H9 (cell line): Measurements from ENCODE around the gene TCAF1. TPM values are rescaled to one million over a fixed set of nuclear protein-coding genes. Genes with fewer than 3 reads are reported as not detected.

Experiments
- DNase-seq: peaks from one replicate; pipeline ENCODE4 v3.0.0-alpha.2; 2017
- H2AFZ ChIP-seq: one replicate; pipeline ENCODE4 v1.6.1; 2013; ENCODE audit warnings: mild to moderate bottlenecking, low read length, control low read depth, moderate library complexity
- H2AK5ac ChIP-seq: 2 replicates; pipeline ENCODE4 v1.6.1; 2013; ENCODE audit warnings: low read length, control low read depth, mixed read lengths; ENCODE audit not compliant: insufficient read length
- H2BK120ac ChIP-seq: one replicate; pipeline ENCODE4 v1.6.1; 2013; ENCODE audit warnings: low read depth, mild to moderate bottlenecking, low read length, control low read depth, inconsistent platforms; ENCODE audit not compliant: poor library complexity, severe bottlenecking
- H2BK12ac ChIP-seq: 2 replicates; pipeline ENCODE4 v1.6.1; 2013; ENCODE audit warnings: low read length, control low read depth, mixed read lengths, low read depth; ENCODE audit not compliant: insufficient read length
- H2BK15ac ChIP-seq: 2 replicates; pipeline ENCODE4 v1.6.1; 2013; ENCODE audit warnings: low read depth, low read length, control low read depth
- H2BK20ac ChIP-seq: one replicate; pipeline ENCODE4 v1.6.1; 2013; ENCODE audit warnings: low read depth, mild to moderate bottlenecking, low read length, control low read depth, inconsistent platforms; ENCODE audit not compliant: poor library complexity, severe bottlenecking
- H2BK5ac ChIP-seq: 2 replicates; pipeline ENCODE4 v1.6.1; 2013; ENCODE audit warnings: low read length, control low read depth, mixed read lengths; ENCODE audit not compliant: insufficient read length
- H3K14ac ChIP-seq: 2 replicates; pipeline ENCODE4 v1.6.1; 2013; ENCODE audit warnings: low read length, control low read depth; ENCODE audit not compliant: insufficient read depth
- H3K18ac ChIP-seq: 2 replicates; pipeline ENCODE4 v1.6.1; 2013; ENCODE audit warnings: low read depth, mild to moderate bottlenecking, mixed read lengths, low read length, control low read depth; ENCODE audit not compliant: insufficient read length
- H3K23ac ChIP-seq: 2 replicates; pipeline ENCODE4 v1.6.1; 2013; ENCODE audit warnings: low read length, control low read depth, mixed read lengths, low read depth; ENCODE audit not compliant: insufficient read length
- H3K23me2 ChIP-seq: 2 replicates; pipeline ENCODE4 v1.6.1; 2013; ENCODE audit warnings: low read depth, mild to moderate bottlenecking, mixed read lengths, low read length, control low read depth; ENCODE audit not compliant: insufficient read length, poor library complexity, severe bottlenecking
- H3K27ac ChIP-seq: 2 replicates; pipeline ENCODE4 v1.5.1; 2013; ENCODE audit warnings: low read length, control low read depth, mixed read lengths, low read depth; ENCODE audit not compliant: insufficient read length
- H3K27me3 ChIP-seq: 2 replicates; pipeline ENCODE4 v1.6.1; 2013; ENCODE audit warnings: low read length, control low read depth, inconsistent platforms; ENCODE audit not compliant: insufficient read depth
- H3K4ac ChIP-seq: 2 replicates; pipeline ENCODE4 v1.6.1; 2013; ENCODE audit warnings: low read depth, mild to moderate bottlenecking, control low read depth, inconsistent platforms, low read length, moderate library complexity
- H3K4me1 ChIP-seq: 2 replicates; pipeline ENCODE4 v1.6.1; 2013; ENCODE audit warnings: low read length, control low read depth, inconsistent platforms; ENCODE audit not compliant: insufficient read depth
- H3K4me2 ChIP-seq: 2 replicates; pipeline ENCODE4 v1.6.1; 2013; ENCODE audit warnings: low read length, control low read depth, mixed read lengths; ENCODE audit not compliant: insufficient read length, insufficient read depth
- H3K56ac ChIP-seq: 2 replicates; pipeline ENCODE4 v1.6.1; 2013; ENCODE audit warnings: low read depth, mild to moderate bottlenecking, mixed read lengths, low read length, control low read depth; ENCODE audit not compliant: insufficient read length
- H3K79me1 ChIP-seq: 2 replicates; pipeline ENCODE4 v1.6.1; 2013; ENCODE audit warnings: low read depth, mild to moderate bottlenecking, moderate library complexity, low read length, control low read depth, inconsistent platforms; ENCODE audit not compliant: insufficient read depth, poor library complexity, severe bottlenecking
- H3K79me2 ChIP-seq: 2 replicates; pipeline ENCODE4 v1.6.1; 2013; ENCODE audit warnings: low read length, control low read depth, inconsistent platforms; ENCODE audit not compliant: insufficient read depth
- H3K9ac ChIP-seq: 2 replicates; pipeline ENCODE4 v1.6.1; 2013; ENCODE audit warnings: low read length, control low read depth, mixed read lengths; ENCODE audit not compliant: insufficient read length; ENCODE audit errors: extremely low read depth
- H3K9me3 ChIP-seq: one replicate; pipeline ENCODE4 v1.6.1; 2013; ENCODE audit warnings: low read depth, low read length, inconsistent platforms; ENCODE audit not compliant: control insufficient read depth
- H3T11ph ChIP-seq: one replicate; pipeline ENCODE4 v1.6.1; 2013; ENCODE audit warnings: mild to moderate bottlenecking, low read length, control low read depth, inconsistent platforms
- H4K20me1 ChIP-seq: one replicate; pipeline ENCODE4 v1.6.1; 2013; ENCODE audit not compliant: control insufficient read depth, insufficient read length, insufficient read depth
- H4K5ac ChIP-seq: 2 replicates; pipeline ENCODE4 v1.6.1; 2013; ENCODE audit warnings: low read depth, mild to moderate bottlenecking, mixed read lengths, low read length, control low read depth; ENCODE audit not compliant: insufficient read length
- H4K8ac ChIP-seq: replicated peaks from 2 replicates; pipeline ENCODE4 v1.6.1; 2013; ENCODE audit warnings: low read length, control low read depth, mixed read lengths, low read depth; ENCODE audit not compliant: insufficient read length
- H4K91ac ChIP-seq: 2 replicates; pipeline ENCODE4 v1.6.1; 2013; ENCODE audit warnings: low read depth, mild to moderate bottlenecking, moderate library complexity, mixed read lengths, low read length, control low read depth; ENCODE audit not compliant: insufficient read length
- H3K27ac Mint-ChIP-seq, 3 experiments: 2 replicates in 2 of 3; 3 replicates in 1 of 3; pipeline ENCODE4 v1.8.0; 2020 to 2021; ENCODE audit warnings: mixed read lengths in 3 of 3, mild to moderate bottlenecking in 1 of 3, moderate library complexity in 1 of 3
- H3K27me3 Mint-ChIP-seq: 2 replicates; pipeline ENCODE4 v1.8.0; 2021; ENCODE audit warnings: low read depth, mild to moderate bottlenecking, moderate library complexity, mixed read lengths
- H3K36me3 Mint-ChIP-seq, 3 experiments: 2 replicates in 2 of 3; 3 replicates in 1 of 3; pipeline ENCODE4 v1.8.0; 2020 to 2021; ENCODE audit warnings: low read depth in 3 of 3, mixed read lengths in 3 of 3; ENCODE audit not compliant: insufficient read depth in 1 of 3
- H3K4me1 Mint-ChIP-seq, 2 experiments: 2 replicates each; pipeline ENCODE4 v1.8.0; 2020; ENCODE audit warnings: mixed read lengths in 2 of 2
- H3K4me3 Mint-ChIP-seq, 2 experiments: 2 replicates in 1 of 2; 3 replicates in 1 of 2; pipeline ENCODE4 v1.8.0; 2020 to 2021; ENCODE audit warnings: mild to moderate bottlenecking in 2 of 2, mixed read lengths in 2 of 2, moderate library complexity in 1 of 2
- H3K9me3 Mint-ChIP-seq, 2 experiments: 2 replicates in 1 of 2; 3 replicates in 1 of 2; pipeline ENCODE4 v1.8.0; 2020; ENCODE audit warnings: mild to moderate bottlenecking in 2 of 2, mixed read lengths in 2 of 2, moderate library complexity in 1 of 2
- WGBS: extraction: QIAGEN DNeasy Blood & Tissue Kit; methylation state at CpG from one replicate; pipeline ENCODE4 v1.1.7; 2013; ENCODE audit warnings: missing lambda C conversion rate, low lambda C conversion rate, mixed read lengths; ENCODE audit not compliant: insufficient read length; ENCODE audit errors: extremely low coverage; 5-methylcytosine and 5-hydroxymethylcytosine counted together
- total RNA-seq: library from RNA; stranded (reverse); gene quantifications from 2 replicates; pipeline ENCODE4 v1.2.1, GENCODE V29; 2021
- TF ChIP-seq, protein P1 (sequence below): fragments of 200-600 bp; sonication (generic); conservative IDR thresholded peaks from 3 replicates; pipeline ENCODE4 v1.8.0; 2021; ENCODE audit warnings: antibody characterized with exemption, mild to moderate bottlenecking

TCAF1 gene
- total RNA-seq, 1 experiment from 2014 or later: 46.8 TPM

DNA sequence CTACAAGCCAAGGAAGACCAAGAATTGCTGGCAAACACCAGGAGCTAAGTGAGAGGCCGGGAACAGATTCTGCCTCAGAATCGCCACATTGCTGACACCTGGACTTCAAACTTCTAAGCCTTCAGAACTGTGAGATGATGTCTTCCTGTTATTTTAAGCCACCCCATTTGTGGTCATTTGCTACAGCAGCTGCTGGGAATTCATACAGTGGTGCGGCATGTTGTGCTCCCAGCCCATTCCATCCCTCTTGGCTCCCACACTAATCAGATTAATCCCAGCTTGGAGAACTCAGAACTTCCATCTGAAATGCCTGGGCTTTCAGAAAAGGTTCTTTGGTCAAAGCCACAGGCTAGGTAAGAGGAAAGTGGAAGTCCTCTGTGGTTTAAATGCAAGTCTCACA is 24.9 kb downstream of the TCAF1 start:
- Mint-ChIP-seq H3K27me3 (peaks cover under 1% of the 10 kb centered on the region; the same call in 1 of the 2 replicates), H3K4me1 (peaks cover 8% of the 10 kb centered on the region in 2 experiments), H3K4me3 (no peak overlapping the region), H3K27ac (no peak overlapping the region), H3K9me3 (no peaks in the 10 kb centered on the region), H3K36me3 (peaks cover 10 to 18% (median 17%) of the 10 kb centered on the region in 3 experiments; a peak in 6 of 7 replicates)
- Histone ChIP-seq H2BK20ac (no peak overlapping the region), H3K27ac (no peak overlapping the region), H3K79me2 (no peaks in the 10 kb centered on the region), H2BK15ac (no peak overlapping the region), H3K23ac (no peak overlapping the region), H3K4ac (no peak overlapping the region), H3K9ac (no peak overlapping the region), H3K9me3 (no peaks in the 10 kb centered on the region), H4K5ac (no peak overlapping the region), H4K91ac (no peak overlapping the region), H3K4me2 (no peak overlapping the region), H3K27me3 (no peaks in the 10 kb centered on the region), H3K23me2 (peaks cover 1% of the 10 kb centered on the region), H3K4me1 (0 out of 2 replicates have a peak, but pooled peaks cover 4% of the 10 kb centered on the region), H3T11ph (no peak overlapping the region), H2BK120ac (no peak overlapping the region), H3K18ac (no peak overlapping the region), H2AK5ac (no peak overlapping the region), H2BK5ac (no peak overlapping the region), H2BK12ac (no peak overlapping the region), H3K14ac (no peak overlapping the region), H3K79me1 (no peaks in the 10 kb centered on the region), H4K20me1 (no peaks in the 10 kb centered on the region), H3K56ac (no peak overlapping the region), H4K8ac (no peak overlapping the region), H2AFZ (no peak overlapping the region)
- WGBS: no CpG with 5 or more reads among the region's 3 CpGs
- TF ChIP-seq, protein P1, sequence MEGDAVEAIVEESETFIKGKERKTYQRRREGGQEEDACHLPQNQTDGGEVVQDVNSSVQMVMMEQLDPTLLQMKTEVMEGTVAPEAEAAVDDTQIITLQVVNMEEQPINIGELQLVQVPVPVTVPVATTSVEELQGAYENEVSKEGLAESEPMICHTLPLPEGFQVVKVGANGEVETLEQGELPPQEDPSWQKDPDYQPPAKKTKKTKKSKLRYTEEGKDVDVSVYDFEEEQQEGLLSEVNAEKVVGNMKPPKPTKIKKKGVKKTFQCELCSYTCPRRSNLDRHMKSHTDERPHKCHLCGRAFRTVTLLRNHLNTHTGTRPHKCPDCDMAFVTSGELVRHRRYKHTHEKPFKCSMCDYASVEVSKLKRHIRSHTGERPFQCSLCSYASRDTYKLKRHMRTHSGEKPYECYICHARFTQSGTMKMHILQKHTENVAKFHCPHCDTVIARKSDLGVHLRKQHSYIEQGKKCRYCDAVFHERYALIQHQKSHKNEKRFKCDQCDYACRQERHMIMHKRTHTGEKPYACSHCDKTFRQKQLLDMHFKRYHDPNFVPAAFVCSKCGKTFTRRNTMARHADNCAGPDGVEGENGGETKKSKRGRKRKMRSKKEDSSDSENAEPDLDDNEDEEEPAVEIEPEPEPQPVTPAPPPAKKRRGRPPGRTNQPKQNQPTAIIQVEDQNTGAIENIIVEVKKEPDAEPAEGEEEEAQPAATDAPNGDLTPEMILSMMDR: no peak
- no peak for DNase-seq
